Uterus (tissue), 2 donors: ENCODE results near the gene FITM1.

Experiments used
- CTCF ChIP-seq, 4 experiments: fragments of 200-600 bp in 2 of 4; fragments of 450-650 bp in 2 of 4; sonication (generic) in 2 of 4; IDR thresholded peaks; one replicate each; pipeline ENCODE4 v1.5.1; 2016 to 2019; ENCODE audit warnings: antibody characterized with exemption in 4 of 4, mild to moderate bottlenecking in 2 of 4, moderate library complexity in 1 of 4
- POLR2A ChIP-seq, 2 donors: fragments of 450-650 bp; IDR thresholded peaks; one replicate each; pipeline ENCODE4 v1.6.1; 2016; ENCODE audit warnings: antibody characterized with exemption in 2 of 2, mild to moderate bottlenecking in 1 of 2, moderate library complexity in 1 of 2

GRCh38 chr14:24150993-24151392 is 20.5 kb downstream of the FITM1 start:
- TF ChIP-seq CTCF (IDR thresholded peaks at IDR 0.05) (no peak), POLR2A (IDR thresholded peaks at IDR 0.05) (no peak)
